Measurements from ENCODE around the gene HIF3A.
"Not testable (repeated sequence)": the region's sequence is repeated elsewhere in the genome, so short reads cannot be mapped to it uniquely, and the experiment has no call there.

Gene HIF3A

GRCh38 chr19:46295401-46296201, 1.2 kb upstream of the HIF3A start:
- DNase-seq = no peak

- DNase-seq = no peak
These were observed 701 bp upstream of the HIF3A start for GRCh38 chr19:46296202-46296480.

GRCh38 chr19:46297700-46298478, 1.0 kb downstream of the HIF3A start:
- no peak for DNase-seq

DNA sequence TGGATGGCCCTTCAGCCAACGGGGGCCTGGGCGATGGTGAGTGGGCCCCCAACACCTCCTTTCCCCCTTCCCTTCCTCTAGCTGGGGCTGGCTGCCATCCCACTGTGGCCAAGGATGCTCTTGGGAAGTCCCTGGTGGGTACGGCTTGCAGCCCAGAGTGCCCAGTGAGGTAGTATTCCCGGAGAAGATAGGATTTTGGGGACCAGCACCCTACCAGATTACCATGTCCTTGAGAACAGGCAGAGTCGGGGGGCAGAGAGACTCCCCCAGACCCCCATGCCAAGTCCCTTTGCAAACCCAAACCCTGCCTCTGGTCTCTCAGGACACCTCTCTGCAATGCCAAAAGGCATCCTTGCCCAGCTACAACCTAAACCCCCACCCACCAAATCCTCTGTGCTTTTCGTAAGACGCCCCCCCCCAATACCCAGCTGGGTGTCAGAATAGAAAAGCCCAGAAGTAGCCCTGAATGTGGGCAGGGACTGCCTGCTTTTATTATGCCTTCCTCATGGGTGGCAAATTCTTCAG, 1.7 kb downstream of the HIF3A start:
- no peak for DNase-seq

DNA sequence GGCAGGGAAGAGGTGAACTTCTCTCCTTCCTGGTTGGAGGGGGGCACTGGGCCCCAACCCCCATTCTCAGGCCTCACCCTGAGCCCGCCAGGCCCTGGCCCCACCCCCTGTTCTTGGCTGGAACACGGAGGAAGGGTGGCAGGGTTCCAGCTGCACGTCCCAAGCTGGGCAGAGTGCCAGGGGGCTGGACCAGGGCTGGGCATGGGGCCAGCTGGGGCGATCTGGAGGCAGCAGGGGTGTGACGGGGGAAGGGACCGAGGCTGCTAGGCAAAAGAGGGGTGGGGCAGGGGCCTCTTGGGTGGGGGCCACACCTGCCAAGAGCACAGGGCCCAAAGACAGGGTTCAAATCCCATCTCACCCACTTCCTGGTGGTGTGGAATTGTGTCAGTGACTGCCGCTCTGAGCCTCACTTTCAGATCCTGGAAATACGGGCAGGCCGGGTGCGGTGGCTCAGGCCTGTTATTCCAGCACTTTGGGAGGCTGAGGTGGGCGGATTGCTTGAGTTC, 2.2 kb downstream of the HIF3A start:
- DNase-seq = no peak

- DNase-seq = no peak
These were observed 2.9 kb downstream of the HIF3A start for GRCh38 chr19:46299695-46300094.

DNA sequence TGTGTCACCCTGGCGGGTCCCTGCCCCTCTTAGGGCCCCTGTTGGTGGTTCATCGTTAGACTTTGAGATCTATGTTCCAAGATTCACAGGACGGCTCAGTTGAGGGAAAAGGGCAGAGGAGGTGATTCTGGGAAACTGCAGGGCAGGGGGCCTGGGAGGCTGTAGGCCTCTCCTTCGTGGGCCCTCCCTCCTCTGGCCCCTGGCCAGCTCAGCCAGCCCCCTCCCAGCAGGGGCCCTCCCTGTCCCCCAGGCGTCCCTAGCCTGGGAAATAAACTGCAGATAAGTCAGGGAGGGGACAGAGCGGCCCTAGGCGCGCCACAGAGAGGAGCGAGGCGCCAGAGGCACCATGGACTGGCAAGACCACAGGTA, 6.5 kb downstream of the HIF3A start:
- DNase-seq = no peak

GRCh38 chr19:46303691-46304397, 7.0 kb downstream of the HIF3A start:
- DNase-seq = no peak

- DNase-seq = no peak
These were observed 9.7 kb downstream of the HIF3A start for GRCh38 chr19:46306501-46306900.

DNA sequence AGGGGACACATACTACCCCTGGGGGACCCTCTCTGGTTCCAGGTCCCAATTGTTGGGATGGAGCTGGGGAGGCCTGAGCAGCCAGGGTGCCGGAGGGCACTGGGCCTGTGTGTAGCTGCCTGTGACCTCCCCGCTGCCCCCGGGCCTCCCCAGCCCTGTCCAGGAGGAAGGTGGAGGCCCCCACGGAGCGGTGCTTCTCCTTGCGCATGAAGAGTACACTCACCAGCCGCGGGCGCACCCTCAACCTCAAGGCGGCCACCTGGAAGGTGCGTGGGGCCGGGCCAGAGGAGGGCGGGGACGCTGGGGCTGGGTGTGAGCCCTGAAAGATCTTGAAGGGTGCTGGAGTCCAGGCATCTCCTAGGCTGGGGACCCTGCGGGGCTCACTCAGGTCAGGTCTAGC, 11.7 kb downstream of the HIF3A start:
- DNase-seq = no peak

GRCh38 chr19:46309056-46309455, 12.2 kb downstream of the HIF3A start:
- no peak for DNase-seq

- no peak for DNase-seq
These were observed 14.6 kb downstream of the HIF3A start for GRCh38 chr19:46311444-46311843.

DNA sequence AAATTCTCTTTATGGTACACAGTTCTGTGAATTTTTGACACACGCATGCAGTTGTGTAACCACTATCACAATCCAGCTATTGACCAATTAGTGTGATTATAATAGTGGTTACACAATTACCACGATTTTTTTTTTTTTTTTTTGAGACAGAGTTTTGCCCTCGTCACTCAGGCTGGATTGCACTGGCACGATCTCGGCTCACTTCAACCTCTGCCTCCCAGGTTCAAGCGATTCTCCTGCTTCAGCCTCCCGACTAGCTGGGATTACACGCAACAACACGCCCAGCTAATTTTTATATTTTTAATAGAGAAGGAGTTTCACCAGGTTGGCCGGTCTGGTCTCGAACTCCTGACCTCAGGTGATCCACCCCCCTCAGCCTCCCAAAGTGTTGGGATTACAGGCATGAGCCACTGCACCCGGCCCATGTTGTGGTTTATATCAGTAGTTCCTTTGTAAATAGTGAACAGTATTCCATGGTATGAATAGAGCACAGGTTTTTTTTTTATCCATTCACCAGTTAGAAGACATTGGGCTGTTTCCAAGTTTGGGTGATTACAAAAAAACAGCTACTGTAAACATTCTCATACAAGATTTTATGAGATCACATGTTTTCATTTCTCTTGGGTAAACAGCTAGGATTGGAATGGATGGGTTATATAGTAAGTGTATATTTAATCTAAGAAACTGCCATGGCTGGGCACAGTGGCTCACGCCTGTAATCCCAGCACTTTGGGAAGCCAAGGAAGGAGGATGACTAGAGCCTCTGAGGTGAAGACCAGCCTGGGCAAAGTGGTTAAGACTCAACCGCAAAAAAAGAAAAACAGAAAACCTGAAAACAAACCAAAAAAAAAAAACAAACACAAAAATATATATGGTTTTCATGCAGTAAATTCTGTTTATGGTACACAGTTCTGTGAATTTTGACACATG, 17.0 kb downstream of the HIF3A start:
- not testable (repeated sequence) for DNase-seq

GRCh38 chr19:46317339-46317738, 20.5 kb downstream of the HIF3A start:
- DNase-seq = no peak

- DNase-seq = no peak
These were observed 22.8 kb downstream of the HIF3A start for GRCh38 chr19:46319613-46320012.

- DNase-seq = no peak
These were observed 23.7 kb downstream of the HIF3A start for GRCh38 chr19:46320559-46320958.

DNA sequence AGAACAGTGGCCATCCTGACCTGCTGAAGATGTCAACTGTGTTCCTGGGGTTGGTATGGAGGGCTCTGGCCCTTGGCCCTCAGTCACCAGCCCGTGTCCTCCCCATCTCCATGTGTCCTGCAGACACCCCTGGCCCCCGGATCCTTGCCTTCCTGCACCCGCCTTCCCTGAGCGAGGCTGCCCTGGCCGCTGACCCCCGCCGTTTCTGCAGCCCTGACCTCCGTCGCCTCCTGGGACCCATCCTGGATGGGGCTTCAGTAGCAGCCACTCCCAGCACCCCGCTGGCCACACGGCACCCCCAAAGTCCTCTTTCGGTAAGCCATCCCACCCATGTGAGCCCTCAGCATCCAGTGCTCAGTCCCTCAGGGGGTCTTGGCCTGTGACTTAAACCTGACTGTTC, 24.8 kb downstream of the HIF3A start:
- DNase-seq = no peak

GRCh38 chr19:46323227-46323626, 26.4 kb downstream of the HIF3A start:
- DNase-seq = not testable (repeated sequence)

- no peak for DNase-seq
These were observed 27.4 kb downstream of the HIF3A start for GRCh38 chr19:46324277-46324676.

- DNase-seq = no peak
These were observed 29.8 kb downstream of the HIF3A start for GRCh38 chr19:46326608-46327007.

DNA sequence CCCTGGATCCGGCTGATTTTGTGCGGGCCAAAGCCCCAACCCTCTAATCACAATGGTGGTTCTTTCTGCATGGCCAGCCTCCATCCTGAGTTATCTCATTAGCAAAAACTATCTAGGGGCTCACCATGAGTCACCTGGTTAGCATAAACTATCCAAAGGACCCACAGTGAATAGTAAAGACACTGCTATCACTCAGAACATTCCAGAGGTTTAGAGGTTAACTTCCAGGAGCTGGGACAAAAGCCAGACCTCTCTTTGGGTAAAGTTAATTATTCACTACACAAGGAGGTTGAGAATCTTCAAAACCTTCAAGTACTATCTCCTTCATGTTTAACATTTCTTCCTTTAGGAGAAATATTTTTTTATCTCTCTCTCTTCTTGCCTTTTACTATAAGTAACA, 31.2 kb downstream of the HIF3A start:
- DNase-seq = no peak

DNA sequence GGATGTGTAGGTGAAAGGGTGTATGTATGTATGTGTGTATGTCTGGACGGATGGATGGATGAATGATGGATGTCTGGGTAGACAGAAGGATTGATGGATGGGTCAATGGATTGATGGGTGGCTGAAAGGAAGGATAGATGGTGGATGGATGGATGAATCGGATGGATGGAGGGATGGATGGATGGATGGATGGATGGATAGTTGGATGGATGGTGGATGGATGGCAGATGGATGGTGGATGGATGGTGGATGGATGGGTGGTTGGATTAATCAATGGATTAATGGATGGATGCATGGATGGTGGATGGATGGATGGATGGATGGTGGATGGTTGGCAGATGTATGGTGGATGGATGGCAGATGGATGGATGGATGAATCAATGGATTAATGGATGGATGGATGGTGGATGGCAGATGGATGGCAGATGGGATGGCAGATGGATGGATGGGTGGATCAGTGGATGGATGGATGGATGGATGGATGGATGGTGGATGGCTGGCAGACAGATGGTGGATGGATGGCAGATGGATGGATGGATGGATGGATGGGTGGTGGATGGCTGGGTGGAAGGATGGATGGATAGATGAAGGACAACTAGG, 33.6 kb downstream of the HIF3A start:
- DNase-seq = no peak

Data from CD4-positive, alpha-beta T cell treated with Interleukin-12 subunit alpha and Interleukin-12 subunit beta, for 1 hour (primary cell).